ENCODE measurements around the gene MARVELD2. TPM values are rescaled to one million over a fixed set of nuclear protein-coding genes. Genes with fewer than 3 reads are reported as not detected.
A peak's percentile ranks its signal among the peaks of the same experiment; 100 is the strongest.

MARVELD2 gene
- total and polyA plus RNA-seq, 2 of the 13 experiments (the other 11 are each of a cell fraction or from before 2014, with no cell fraction given), result 11.1 to 15.4 TPM

- TF ChIP-seq AKNA (CRISPR knock-in tag; IDR thresholded peaks at IDR 0.05; ENCODE audit: borderline replicate concordance), result no peak
- TF ChIP-seq ETV6 (CRISPR knock-in tag; conservative IDR thresholded peaks at IDR 0.05), result no peak
- TF ChIP-seq KDM5A (IDR thresholded peaks at IDR 0.05; ENCODE audit: borderline replicate concordance, low read length), result peak; percentile 31; the same call in 1 of the 2 replicates
- peak; percentile 76 for TF ChIP-seq CEBPG (CRISPR knock-in tag; IDR thresholded peaks at IDR 0.05)
- peak; percentile 50; the same call in 1 of the 2 replicates for TF ChIP-seq MIER3 (CRISPR knock-in tag; IDR thresholded peaks at IDR 0.05; ENCODE audit: borderline replicate concordance)
- TF ChIP-seq PHF21A (CRISPR knock-in tag; IDR thresholded peaks at IDR 0.05), result peak; percentile 18; the same call in 1 of the 2 replicates
- no peak for TF ChIP-seq MYNN (CRISPR knock-in tag; IDR thresholded peaks at IDR 0.05; ENCODE audit: low read depth)
- no peak for TF ChIP-seq ZNF550 (CRISPR knock-in tag; IDR thresholded peaks at IDR 0.05; ENCODE audit: borderline replicate concordance)
- no peak for TF ChIP-seq ZNF512B (CRISPR knock-in tag; IDR thresholded peaks at IDR 0.05; ENCODE audit: borderline replicate concordance)
- no peak for TF ChIP-seq ZNF749 (CRISPR knock-in tag; IDR thresholded peaks at IDR 0.05; ENCODE audit: borderline replicate concordance)
- TF ChIP-seq ZNF710 (CRISPR knock-in tag; IDR thresholded peaks at IDR 0.05; ENCODE audit: borderline replicate concordance), result peak; percentile 77; the same call in 1 of the 2 replicates
- no peak for TF ChIP-seq SOX13 (IDR thresholded peaks at IDR 0.05)
- TF ChIP-seq SOX13 (CRISPR knock-in tag; conservative IDR thresholded peaks at IDR 0.05 in 1 of 2, IDR thresholded peaks at IDR 0.05 in 1 of 2), result peak in 1 of 2 experiments; percentile 79; a peak in 2 of 4 replicates
- TF ChIP-seq ZNF296 (CRISPR knock-in tag; conservative IDR thresholded peaks at IDR 0.05), result no peak
- TF ChIP-seq, protein P1, sequence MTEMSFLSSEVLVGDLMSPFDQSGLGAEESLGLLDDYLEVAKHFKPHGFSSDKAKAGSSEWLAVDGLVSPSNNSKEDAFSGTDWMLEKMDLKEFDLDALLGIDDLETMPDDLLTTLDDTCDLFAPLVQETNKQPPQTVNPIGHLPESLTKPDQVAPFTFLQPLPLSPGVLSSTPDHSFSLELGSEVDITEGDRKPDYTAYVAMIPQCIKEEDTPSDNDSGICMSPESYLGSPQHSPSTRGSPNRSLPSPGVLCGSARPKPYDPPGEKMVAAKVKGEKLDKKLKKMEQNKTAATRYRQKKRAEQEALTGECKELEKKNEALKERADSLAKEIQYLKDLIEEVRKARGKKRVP (CRISPR knock-in tag; IDR thresholded peaks at IDR 0.05), result peak in 1 of 2 experiments; percentile 82; a peak in 2 of 4 replicates
Observed at GRCh38 chr5:69451941-69452647, 37.2 kb downstream of the MARVELD2 start (continued).

All from HepG2 (cell line).